ENCODE results near the gene PITPNM1. TPM values are rescaled to one million over a fixed set of nuclear protein-coding genes. Genes with fewer than 3 reads are reported as not detected.

PITPNM1 gene
- polyA plus RNA-seq, 1 donor from 2014 or later: 25.8 TPM

GRCh38 chr11:67442504-67443404 is 62.4 kb downstream of the PITPNM1 start:
- Histone ChIP-seq H3K36me3 (ENCODE audit: insufficient read depth, low read length) (no peaks in the 10 kb centered on the region), H3K4me2 (ENCODE audit: low read length) (peak overlapping the region; percentile 86), H3K4me3 (ENCODE audit: low read length) (peak overlapping the region; percentile 82), H3K79me2 (replicated peaks; ENCODE audit: insufficient read depth, low read length) (no peaks in the 10 kb centered on the region), H2AFZ (ENCODE audit: low read depth, low read length) (peak overlapping the region; percentile 14), H4K20me1 (ENCODE audit: insufficient read depth) (no peaks in the 10 kb centered on the region), H3K27ac (ENCODE audit: low read length) (peak overlapping the region; percentile 56), H3K27me3 (ENCODE audit: insufficient read depth, low read depth, low read length) (no peaks in the 10 kb centered on the region), H3K9me3 (ENCODE audit: low read length) (no peaks in the 10 kb centered on the region), H3F3A (ENCODE audit: insufficient read depth, low read length, poor library complexity, severe bottlenecking) (no peaks in the 10 kb centered on the region), H3K9ac (ENCODE audit: low read length) (peak overlapping the region; percentile 80), H3K9me2 (ENCODE audit: insufficient read depth, low read length) (no peaks in the 10 kb centered on the region)
- no peak for TF ChIP-seq EZH2 (IDR thresholded peaks at IDR 0.05; ENCODE audit: borderline replicate concordance, insufficient read depth, low read length, poor library complexity, severe bottlenecking)
- no peak for TF ChIP-seq RAD21 (conservative IDR thresholded peaks at IDR 0.05)
- no peak for TF ChIP-seq POLR2AphosphoS5 (IDR thresholded peaks at IDR 0.05)
- no peak for TF ChIP-seq SMC3 (conservative IDR thresholded peaks at IDR 0.05; ENCODE audit: poor library complexity)
- TF ChIP-seq, protein P1, sequence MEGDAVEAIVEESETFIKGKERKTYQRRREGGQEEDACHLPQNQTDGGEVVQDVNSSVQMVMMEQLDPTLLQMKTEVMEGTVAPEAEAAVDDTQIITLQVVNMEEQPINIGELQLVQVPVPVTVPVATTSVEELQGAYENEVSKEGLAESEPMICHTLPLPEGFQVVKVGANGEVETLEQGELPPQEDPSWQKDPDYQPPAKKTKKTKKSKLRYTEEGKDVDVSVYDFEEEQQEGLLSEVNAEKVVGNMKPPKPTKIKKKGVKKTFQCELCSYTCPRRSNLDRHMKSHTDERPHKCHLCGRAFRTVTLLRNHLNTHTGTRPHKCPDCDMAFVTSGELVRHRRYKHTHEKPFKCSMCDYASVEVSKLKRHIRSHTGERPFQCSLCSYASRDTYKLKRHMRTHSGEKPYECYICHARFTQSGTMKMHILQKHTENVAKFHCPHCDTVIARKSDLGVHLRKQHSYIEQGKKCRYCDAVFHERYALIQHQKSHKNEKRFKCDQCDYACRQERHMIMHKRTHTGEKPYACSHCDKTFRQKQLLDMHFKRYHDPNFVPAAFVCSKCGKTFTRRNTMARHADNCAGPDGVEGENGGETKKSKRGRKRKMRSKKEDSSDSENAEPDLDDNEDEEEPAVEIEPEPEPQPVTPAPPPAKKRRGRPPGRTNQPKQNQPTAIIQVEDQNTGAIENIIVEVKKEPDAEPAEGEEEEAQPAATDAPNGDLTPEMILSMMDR (IDR thresholded peaks at IDR 0.05; ENCODE audit: poor library complexity, severe bottlenecking): no peak
- no peak for TF ChIP-seq EP300 (conservative IDR thresholded peaks at IDR 0.05; ENCODE audit: poor library complexity, severe bottlenecking)
- no peak for TF ChIP-seq REST (IDR thresholded peaks at IDR 0.05; ENCODE audit: borderline replicate concordance)

Small RNAs within 50 kb of the gene (small RNA-seq; reads per million reads assigned to genes)
- 0 reads per million in 3 experiments for gene MIR6752

Other genes starting within 250 kb of the PITPNM1 start
- 47.3 and 59.1 TPM in 2 replicates for gene GRK2, start 238.9 kb downstream of the PITPNM1 start, polyA plus RNA-seq
- 93.5 and 111 TPM in 2 replicates for gene ANKRD13D, start 216.1 kb downstream of the PITPNM1 start, polyA plus RNA-seq
- 0.89 and 1.4 TPM in 2 replicates for gene SSH3, start 201.8 kb downstream of the PITPNM1 start, polyA plus RNA-seq
- 6.0 and 6.8 TPM in 2 replicates for gene POLD4, start 151.8 kb downstream of the PITPNM1 start, polyA plus RNA-seq
- 0.34 TPM in 1 of 2 replicates, not detected in the other for gene CLCF1, start 131.8 kb downstream of the PITPNM1 start, polyA plus RNA-seq
- gene RAD9A, start 113.4 kb downstream of the PITPNM1 start, polyA plus RNA-seq: 59.6 and 76.2 TPM in 2 replicates
- 102 and 106 TPM in 2 replicates for gene PPP1CA, start 103.5 kb downstream of the PITPNM1 start, polyA plus RNA-seq
- gene TBC1D10C, start 101.3 kb downstream of the PITPNM1 start, polyA plus RNA-seq: not detected in 2 replicates
- not detected in 2 replicates for gene CARNS1, start 89.7 kb downstream of the PITPNM1 start, polyA plus RNA-seq
- gene RPS6KB2, start 76.9 kb downstream of the PITPNM1 start, polyA plus RNA-seq: 92.8 and 95.0 TPM in 2 replicates
- gene PTPRCAP, start 67.7 kb downstream of the PITPNM1 start, polyA plus RNA-seq: 1.7 and 3.4 TPM in 2 replicates
- gene CORO1B, start 61.9 kb downstream of the PITPNM1 start, polyA plus RNA-seq: 56.7 and 72.3 TPM in 2 replicates
- not detected in 2 replicates for gene GPR152, start 52.6 kb downstream of the PITPNM1 start, polyA plus RNA-seq
- not detected in 2 replicates for gene CABP4, start 50.0 kb downstream of the PITPNM1 start, polyA plus RNA-seq
- 50.3 and 61.9 TPM in 2 replicates for gene TMEM134, start 36.1 kb downstream of the PITPNM1 start, polyA plus RNA-seq
- 83.9 and 121 TPM in 2 replicates for gene AIP, start 22.3 kb downstream of the PITPNM1 start, polyA plus RNA-seq
- gene CDK2AP2, start 2.8 kb upstream of the PITPNM1 start, polyA plus RNA-seq: 18.1 and 22.4 TPM in 2 replicates
- gene CABP2, start 18.1 kb upstream of the PITPNM1 start, polyA plus RNA-seq: not detected in 2 replicates
- 94.6 and 114 TPM in 2 replicates for gene GSTP1, start 78.4 kb upstream of the PITPNM1 start, polyA plus RNA-seq
- 393 and 421 TPM in 2 replicates for gene NDUFV1, start 101.6 kb upstream of the PITPNM1 start, polyA plus RNA-seq
- 2.9 TPM in 1 of 2 replicates, not detected in the other for gene NUDT8, start 124.6 kb upstream of the PITPNM1 start, polyA plus RNA-seq
- gene TBX10, start 134.4 kb upstream of the PITPNM1 start, polyA plus RNA-seq: not detected in 2 replicates
- gene ACY3, start 145.4 kb upstream of the PITPNM1 start, polyA plus RNA-seq: not detected in 2 replicates
- gene ALDH3B2, start 169.3 kb upstream of the PITPNM1 start, polyA plus RNA-seq: not detected in 2 replicates